Rectal smooth muscle tissue (tissue), 1 donor: Measurements from ENCODE around the gene SLC6A2.
"Not testable (repeated sequence)": the region's sequence is repeated elsewhere in the genome, so short reads cannot be mapped to it uniquely, and the experiment has no call there.

Experiments used
- H3K27ac ChIP-seq: one replicate; pipeline ENCODE4 v1.7.0; 2013; ENCODE audit warnings: low read depth, low read length, inconsistent platforms
- H3K27me3 ChIP-seq: one replicate; pipeline ENCODE4 v1.7.0; 2013; ENCODE audit warnings: low read length; ENCODE audit not compliant: control insufficient read depth, insufficient read depth
- H3K36me3 ChIP-seq: one replicate; pipeline ENCODE4 v1.7.0; 2013; ENCODE audit warnings: low read length; ENCODE audit not compliant: control insufficient read depth, insufficient read depth
- H3K4me1 ChIP-seq: one replicate; pipeline ENCODE4 v1.7.0; 2013; ENCODE audit warnings: low read length; ENCODE audit not compliant: control insufficient read depth, insufficient read depth
- H3K4me3 ChIP-seq: one replicate; pipeline ENCODE4 v1.7.0; 2013; ENCODE audit warnings: low read length
- H3K9ac ChIP-seq: one replicate; pipeline ENCODE4 v1.7.0; 2013; ENCODE audit warnings: low read length

The SLC6A2 gene

DNA sequence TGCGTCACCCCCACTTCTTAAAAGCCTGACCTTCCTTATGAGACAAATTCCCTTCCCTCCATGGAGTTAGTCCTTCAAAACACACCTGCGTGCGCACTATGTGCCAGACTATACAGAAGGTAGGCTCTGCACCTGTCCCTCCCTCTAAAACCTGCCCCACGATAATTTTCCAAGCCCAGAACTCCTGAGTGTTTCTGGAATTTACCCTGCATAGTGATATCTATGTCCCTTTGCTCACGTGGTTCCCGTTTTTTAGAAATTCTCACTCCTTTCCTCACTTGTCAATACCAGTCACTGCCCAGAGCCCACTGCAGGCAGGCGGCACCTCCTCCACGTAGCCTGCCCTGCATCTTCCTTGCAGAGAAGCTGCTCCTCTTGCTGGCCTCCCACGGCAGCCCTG lies 82.2 kb downstream of the SLC6A2 start:
- H3K36me3 ChIP-seq: no peaks in the 10 kb centered on the region
- H3K27me3 ChIP-seq: no peaks in the 10 kb centered on the region
- no peak overlapping the region for H3K27ac ChIP-seq
- H3K4me1 ChIP-seq: no peaks in the 10 kb centered on the region
- H3K4me3 ChIP-seq: no peak overlapping the region
- H3K9ac ChIP-seq: no peak overlapping the region

DNA sequence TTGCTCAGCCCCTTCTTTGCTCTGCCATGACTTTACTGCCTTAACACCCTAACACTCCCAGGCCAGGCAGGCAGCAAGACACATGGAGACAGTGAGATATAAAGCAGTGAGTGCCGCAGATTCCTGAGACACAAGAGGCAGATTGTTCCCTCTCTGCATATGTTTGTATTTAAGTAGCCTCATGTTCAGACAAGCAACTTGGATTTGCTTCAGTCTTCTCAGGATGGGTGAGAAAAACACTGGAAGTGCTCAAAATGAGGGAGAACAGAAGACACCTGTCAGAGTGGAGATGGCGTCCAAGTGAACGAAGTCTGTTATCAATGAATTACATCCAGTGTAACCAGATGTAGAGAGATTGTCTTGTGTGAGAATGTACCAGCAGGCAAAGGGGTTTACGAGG lies 90.3 kb downstream of the SLC6A2 start:
- Histone ChIP-seq H3K27ac (no peak overlapping the region), H3K4me1 (no peaks in the 10 kb centered on the region), H3K27me3 (no peaks in the 10 kb centered on the region), H3K4me3 (no peak overlapping the region), H3K36me3 (no peaks in the 10 kb centered on the region), H3K9ac (no peak overlapping the region)

GRCh38 chr16:55747785-55748184 lies 92.0 kb downstream of the SLC6A2 start:
- H3K27me3 ChIP-seq: no peaks in the 10 kb centered on the region
- H3K36me3 ChIP-seq: no peaks in the 10 kb centered on the region
- no peak overlapping the region for H3K4me3 ChIP-seq
- H3K4me1 ChIP-seq: no peaks in the 10 kb centered on the region
- H3K27ac ChIP-seq: no peak overlapping the region
- H3K9ac ChIP-seq: no peak overlapping the region

GRCh38 chr16:55752465-55753144 lies 96.8 kb downstream of the SLC6A2 start:
- H3K27ac ChIP-seq, H3K4me3 ChIP-seq, H3K27me3 ChIP-seq, H3K9ac ChIP-seq, H3K36me3 ChIP-seq, H3K4me1 ChIP-seq: not testable (repeated sequence)

- not testable (repeated sequence) for H3K4me3 ChIP-seq, H3K27ac ChIP-seq
Measured at GRCh38 chr16:55753145-55753631, 97.4 kb downstream of the SLC6A2 start.

More at GRCh38 chr16:55753145-55753631, 97.4 kb downstream of the SLC6A2 start:
- H3K27me3 ChIP-seq, H3K36me3 ChIP-seq, H3K9ac ChIP-seq, H3K4me1 ChIP-seq: not testable (repeated sequence)
